GM23338 (cell line): ENCODE results near the gene ARPC5.

Experiments used
- EZH2 ChIP-seq: fragments of 200-600 bp; sonication (generic); IDR thresholded peaks from one replicate; pipeline ENCODE4 v1.8.0; 2017; ENCODE audit warnings: antibody characterized with exemption, mild to moderate bottlenecking, low read depth; ENCODE audit not compliant: unreplicated experiment
- POLR2AphosphoS5 ChIP-seq: IDR thresholded peaks from 2 replicates; pipeline ENCODE4 v1.6.1; 2016; ENCODE audit warnings: antibody characterized with exemption, low read depth
- TF ChIP-seq, protein P1 (sequence below), 2 experiments: fragments of 200-600 bp in 1 of 2; sonication (generic) in 1 of 2; conservative IDR thresholded peaks; 2 replicates each; pipeline versions ENCODE4 v1.5.1 to v1.6.1; 2016 to 2017; ENCODE audit warnings: antibody characterized with exemption in 2 of 2, low read depth in 2 of 2, mild to moderate bottlenecking in 2 of 2, moderate library complexity in 1 of 2
- TF ChIP-seq, protein P2 (sequence below): IDR thresholded peaks from one replicate; pipeline ENCODE4 v1.6.1; 2018; ENCODE audit warnings: antibody characterized with exemption; ENCODE audit not compliant: unreplicated experiment

DNA sequence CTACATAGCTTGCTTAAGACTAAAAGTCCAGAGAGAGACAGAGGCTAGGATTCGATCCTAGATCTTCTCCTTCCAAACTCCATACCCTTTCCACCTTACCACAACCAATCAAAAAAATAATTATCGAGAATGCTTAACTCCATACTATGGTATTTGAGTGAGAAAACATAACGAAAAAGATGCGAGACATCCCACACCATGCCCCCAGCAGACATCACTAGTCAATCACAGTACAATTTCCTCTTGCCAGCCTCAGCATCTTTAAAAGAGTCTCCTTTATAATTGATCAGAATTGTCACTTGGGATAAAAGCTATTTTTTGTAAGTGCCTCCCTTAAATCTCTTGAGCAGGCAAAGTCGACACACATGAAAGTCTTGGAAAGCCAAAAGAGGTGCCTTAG is 46.2 kb downstream of the ARPC5 start:
- TF ChIP-seq EZH2, result no peak
- TF ChIP-seq, protein P1, sequence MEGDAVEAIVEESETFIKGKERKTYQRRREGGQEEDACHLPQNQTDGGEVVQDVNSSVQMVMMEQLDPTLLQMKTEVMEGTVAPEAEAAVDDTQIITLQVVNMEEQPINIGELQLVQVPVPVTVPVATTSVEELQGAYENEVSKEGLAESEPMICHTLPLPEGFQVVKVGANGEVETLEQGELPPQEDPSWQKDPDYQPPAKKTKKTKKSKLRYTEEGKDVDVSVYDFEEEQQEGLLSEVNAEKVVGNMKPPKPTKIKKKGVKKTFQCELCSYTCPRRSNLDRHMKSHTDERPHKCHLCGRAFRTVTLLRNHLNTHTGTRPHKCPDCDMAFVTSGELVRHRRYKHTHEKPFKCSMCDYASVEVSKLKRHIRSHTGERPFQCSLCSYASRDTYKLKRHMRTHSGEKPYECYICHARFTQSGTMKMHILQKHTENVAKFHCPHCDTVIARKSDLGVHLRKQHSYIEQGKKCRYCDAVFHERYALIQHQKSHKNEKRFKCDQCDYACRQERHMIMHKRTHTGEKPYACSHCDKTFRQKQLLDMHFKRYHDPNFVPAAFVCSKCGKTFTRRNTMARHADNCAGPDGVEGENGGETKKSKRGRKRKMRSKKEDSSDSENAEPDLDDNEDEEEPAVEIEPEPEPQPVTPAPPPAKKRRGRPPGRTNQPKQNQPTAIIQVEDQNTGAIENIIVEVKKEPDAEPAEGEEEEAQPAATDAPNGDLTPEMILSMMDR (conservative IDR thresholded peaks at IDR 0.05; ENCODE audit: low read depth in 2 of 2), result no peak
- TF ChIP-seq, protein P2, sequence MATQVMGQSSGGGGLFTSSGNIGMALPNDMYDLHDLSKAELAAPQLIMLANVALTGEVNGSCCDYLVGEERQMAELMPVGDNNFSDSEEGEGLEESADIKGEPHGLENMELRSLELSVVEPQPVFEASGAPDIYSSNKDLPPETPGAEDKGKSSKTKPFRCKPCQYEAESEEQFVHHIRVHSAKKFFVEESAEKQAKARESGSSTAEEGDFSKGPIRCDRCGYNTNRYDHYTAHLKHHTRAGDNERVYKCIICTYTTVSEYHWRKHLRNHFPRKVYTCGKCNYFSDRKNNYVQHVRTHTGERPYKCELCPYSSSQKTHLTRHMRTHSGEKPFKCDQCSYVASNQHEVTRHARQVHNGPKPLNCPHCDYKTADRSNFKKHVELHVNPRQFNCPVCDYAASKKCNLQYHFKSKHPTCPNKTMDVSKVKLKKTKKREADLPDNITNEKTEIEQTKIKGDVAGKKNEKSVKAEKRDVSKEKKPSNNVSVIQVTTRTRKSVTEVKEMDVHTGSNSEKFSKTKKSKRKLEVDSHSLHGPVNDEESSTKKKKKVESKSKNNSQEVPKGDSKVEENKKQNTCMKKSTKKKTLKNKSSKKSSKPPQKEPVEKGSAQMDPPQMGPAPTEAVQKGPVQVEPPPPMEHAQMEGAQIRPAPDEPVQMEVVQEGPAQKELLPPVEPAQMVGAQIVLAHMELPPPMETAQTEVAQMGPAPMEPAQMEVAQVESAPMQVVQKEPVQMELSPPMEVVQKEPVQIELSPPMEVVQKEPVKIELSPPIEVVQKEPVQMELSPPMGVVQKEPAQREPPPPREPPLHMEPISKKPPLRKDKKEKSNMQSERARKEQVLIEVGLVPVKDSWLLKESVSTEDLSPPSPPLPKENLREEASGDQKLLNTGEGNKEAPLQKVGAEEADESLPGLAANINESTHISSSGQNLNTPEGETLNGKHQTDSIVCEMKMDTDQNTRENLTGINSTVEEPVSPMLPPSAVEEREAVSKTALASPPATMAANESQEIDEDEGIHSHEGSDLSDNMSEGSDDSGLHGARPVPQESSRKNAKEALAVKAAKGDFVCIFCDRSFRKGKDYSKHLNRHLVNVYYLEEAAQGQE, result no peak
- TF ChIP-seq POLR2AphosphoS5, result no peak
